ENCODE results near the gene DES. TPM values are rescaled to one million over a fixed set of nuclear protein-coding genes. Genes with fewer than 3 reads are reported as not detected.

Gene DES
- polyA plus RNA-seq, 1 donor from 2014 or later: not detected

GRCh38 chr2:219446689-219447088 is 28.5 kb downstream of the DES start:
- Mint-ChIP-seq H3K27me3 (peaks cover 36% of the 10 kb centered on the region), H3K4me1 (peaks cover 0 to 4% (median 4%) of the 10 kb centered on the region in 3 donors), H3K36me3 (no peaks in the 10 kb centered on the region), H3K9me3 (no peaks in the 10 kb centered on the region), H3K27ac (no peak overlapping the region), H3K4me3 (no peak overlapping the region)

GRCh38 chr2:219447242-219448098 is 29.3 kb downstream of the DES start:
- H3K27me3 Mint-ChIP-seq: peaks cover 42% of the 10 kb centered on the region
- H3K4me1 Mint-ChIP-seq: peaks cover 0 to 4% (median 4%) of the 10 kb centered on the region in 3 donors
- no peak overlapping the region for H3K4me3 Mint-ChIP-seq
- no peaks in the 10 kb centered on the region for H3K36me3 Mint-ChIP-seq
- no peaks in the 10 kb centered on the region for H3K9me3 Mint-ChIP-seq
- H3K27ac Mint-ChIP-seq: no peak overlapping the region

- peaks cover 41% of the 10 kb centered on the region for H3K27me3 Mint-ChIP-seq
- no peak overlapping the region for H3K4me3 Mint-ChIP-seq
- H3K27ac Mint-ChIP-seq: no peak overlapping the region
Measured at GRCh38 chr2:219448099-219448775, 30.1 kb downstream of the DES start.

GRCh38 chr2:219448776-219449341 is 30.7 kb downstream of the DES start:
- H3K27me3 Mint-ChIP-seq: peaks cover 40% of the 10 kb centered on the region
- H3K9me3 Mint-ChIP-seq: no peaks in the 10 kb centered on the region
- peaks cover 0 to 4% (median 0%) of the 10 kb centered on the region in 3 donors for H3K4me1 Mint-ChIP-seq
- H3K27ac Mint-ChIP-seq: no peak overlapping the region
- no peaks in the 10 kb centered on the region for H3K36me3 Mint-ChIP-seq
- H3K4me3 Mint-ChIP-seq: no peak overlapping the region

More at GRCh38 chr2:219448099-219448775, 30.1 kb downstream of the DES start:
- H3K9me3 Mint-ChIP-seq: no peaks in the 10 kb centered on the region
- peaks cover 0 to 4% (median 0%) of the 10 kb centered on the region in 3 donors for H3K4me1 Mint-ChIP-seq
- no peaks in the 10 kb centered on the region for H3K36me3 Mint-ChIP-seq

GRCh38 chr2:219449609-219450008 is 31.4 kb downstream of the DES start:
- Mint-ChIP-seq H3K4me3 (peak overlapping the region in 1 of 4 donors; percentile 45), H3K9me3 (no peaks in the 10 kb centered on the region), H3K27ac (peak overlapping the region in 1 of 3 donors; percentile 83), H3K36me3 (no peaks in the 10 kb centered on the region), H3K27me3 (peaks cover 37% of the 10 kb centered on the region), H3K4me1 (peaks cover 0 to 4% (median 0%) of the 10 kb centered on the region in 3 donors)

GRCh38 chr2:219451661-219452360 is 33.6 kb downstream of the DES start:
- Mint-ChIP-seq H3K4me1 (peaks cover 0 to 4% (median 0%) of the 10 kb centered on the region in 3 donors), H3K27ac (no peak overlapping the region), H3K4me3 (no peak overlapping the region), H3K9me3 (no peaks in the 10 kb centered on the region), H3K36me3 (no peaks in the 10 kb centered on the region), H3K27me3 (peaks cover 41% of the 10 kb centered on the region)

GRCh38 chr2:219452361-219453317 is 34.5 kb downstream of the DES start:
- Mint-ChIP-seq H3K9me3 (no peaks in the 10 kb centered on the region), H3K36me3 (no peaks in the 10 kb centered on the region), H3K4me3 (no peak overlapping the region), H3K27me3 (peaks cover 41% of the 10 kb centered on the region), H3K27ac (peak overlapping the region in 1 of 3 donors; percentile 55), H3K4me1 (peaks cover 0 to 4% (median 0%) of the 10 kb centered on the region in 3 donors)

GRCh38 chr2:219453671-219454590 is 35.8 kb downstream of the DES start:
- Mint-ChIP-seq H3K27me3 (peaks cover 44% of the 10 kb centered on the region), H3K4me3 (no peak overlapping the region), H3K4me1 (peaks cover 0 to 4% (median 0%) of the 10 kb centered on the region in 3 donors), H3K36me3 (peaks cover 2% of the 10 kb centered on the region), H3K27ac (no peak overlapping the region), H3K9me3 (no peaks in the 10 kb centered on the region)

GRCh38 chr2:219455581-219455980 is 37.4 kb downstream of the DES start:
- Mint-ChIP-seq H3K4me1 (no peaks in the 10 kb centered on the region), H3K36me3 (peaks cover 2% of the 10 kb centered on the region), H3K4me3 (no peak overlapping the region), H3K27ac (no peak overlapping the region), H3K9me3 (no peaks in the 10 kb centered on the region), H3K27me3 (peaks cover 37% of the 10 kb centered on the region)

GRCh38 chr2:219457784-219458369 is 39.7 kb downstream of the DES start:
- no peaks in the 10 kb centered on the region for H3K4me1 Mint-ChIP-seq
- H3K9me3 Mint-ChIP-seq: peaks cover 0 to 2% (median 0%) of the 10 kb centered on the region in 3 donors
- H3K4me3 Mint-ChIP-seq: no peak overlapping the region
- peaks cover 2% of the 10 kb centered on the region for H3K36me3 Mint-ChIP-seq
- H3K27ac Mint-ChIP-seq: no peak overlapping the region
- H3K27me3 Mint-ChIP-seq: peaks cover 19% of the 10 kb centered on the region

GRCh38 chr2:219458996-219459395 is 40.8 kb downstream of the DES start:
- peaks cover 16% of the 10 kb centered on the region for H3K27me3 Mint-ChIP-seq
- peaks cover 2% of the 10 kb centered on the region for H3K36me3 Mint-ChIP-seq
- no peaks in the 10 kb centered on the region for H3K4me1 Mint-ChIP-seq
- no peak overlapping the region for H3K4me3 Mint-ChIP-seq
- H3K9me3 Mint-ChIP-seq: peaks cover 0 to 2% (median 0%) of the 10 kb centered on the region in 3 donors
- H3K27ac Mint-ChIP-seq: no peak overlapping the region

GRCh38 chr2:219459460-219460311 is 41.5 kb downstream of the DES start:
- Mint-ChIP-seq H3K36me3 (peaks cover 2% of the 10 kb centered on the region), H3K4me1 (no peaks in the 10 kb centered on the region), H3K9me3 (peaks cover 0 to 2% (median 0%) of the 10 kb centered on the region in 3 donors), H3K4me3 (peak overlapping the region in 1 of 4 donors; percentile 65), H3K27ac (no peak overlapping the region), H3K27me3 (peaks cover 15% of the 10 kb centered on the region)

Data from IgD-negative memory B cell (primary cell).